ENCODE results near the gene GRIK5.

GRCh38 chr19:42095814-42096230, 25.8 kb upstream of the GRIK5 start:
- TF ChIP-seq CTCF (IDR thresholded peaks at IDR 0.05; ENCODE audit: low read depth, low read length, poor library complexity, severe bottlenecking) (no peak), EZH2phosphoT487 (IDR thresholded peaks at IDR 0.05; ENCODE audit: borderline replicate concordance, low read length) (no peak)

All from DOHH2 (cell line).